GM19035 (cell line): ENCODE results near the gene POTEJ.
"Not testable (repeated sequence)": the region's sequence is repeated elsewhere in the genome, so short reads cannot be mapped to it uniquely, and the experiment has no call there.

Source experiments
- ATAC-seq: cut with Tn5 transposase; IDR thresholded peaks from one replicate; pipeline ENCODE4 v1.9.1; 2021; ENCODE audit not compliant: unreplicated experiment

The POTEJ gene

GRCh38 chr2:130611140-130611539 lies at the start of gene POTEJ:
TSS of gene POTEJ (plus strand) at chr2:130611440. CDS start at chr2:130611533, 93 bp downstream.
- ATAC-seq, result not testable (repeated sequence)

- ATAC-seq, result not testable (repeated sequence)
Observed at GRCh38 chr2:130566165-130566564, 45.1 kb upstream of the POTEJ start.

GRCh38 chr2:130571929-130572328 lies 39.3 kb upstream of the POTEJ start:
- ATAC-seq, result not testable (repeated sequence)

DNA sequence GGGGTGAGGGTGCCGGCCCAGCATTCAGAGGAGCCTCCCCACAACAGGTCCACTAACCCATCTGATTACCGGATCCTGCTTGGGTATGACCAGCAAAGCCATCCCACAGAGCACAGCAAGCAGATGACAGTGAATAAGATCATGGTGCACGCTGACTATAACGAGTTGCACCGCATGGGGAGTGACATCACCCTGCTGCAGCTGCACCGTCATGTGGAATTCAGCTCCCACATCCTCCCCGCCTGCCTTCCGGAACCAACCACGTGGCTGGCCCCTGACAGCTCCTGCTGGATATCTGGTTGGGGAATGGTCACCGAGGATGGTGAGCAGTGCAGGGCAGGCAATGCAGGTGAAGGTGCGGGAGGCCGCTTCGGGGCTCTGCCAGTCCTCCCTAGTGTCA lies 37.0 kb upstream of the POTEJ start:
- not testable (repeated sequence) for ATAC-seq

- ATAC-seq, result not testable (repeated sequence)
Observed at GRCh38 chr2:130576209-130576784, 34.9 kb upstream of the POTEJ start.

DNA sequence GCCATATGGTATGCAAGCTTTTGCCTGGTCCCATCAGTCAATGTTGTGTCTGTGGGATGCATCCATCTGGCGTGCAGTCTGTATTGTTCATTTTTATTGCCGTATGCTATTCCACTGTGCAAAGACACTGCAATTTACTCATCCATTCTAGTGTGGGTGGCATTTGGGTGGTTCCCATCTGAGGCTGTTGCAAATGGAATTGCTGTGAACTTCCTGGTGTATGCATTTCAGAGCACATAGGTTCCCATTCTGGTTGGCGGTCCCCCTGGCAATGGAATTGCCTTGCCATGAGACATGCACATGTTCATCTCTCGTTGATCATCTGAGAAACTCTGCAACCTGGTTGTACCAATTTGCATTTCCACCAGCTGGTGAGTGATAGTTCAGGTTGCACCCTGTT lies 33.7 kb upstream of the POTEJ start:
- ATAC-seq, result not testable (repeated sequence)

- ATAC-seq, result not testable (repeated sequence)
Observed at GRCh38 chr2:130579121-130579520, 32.1 kb upstream of the POTEJ start.

DNA sequence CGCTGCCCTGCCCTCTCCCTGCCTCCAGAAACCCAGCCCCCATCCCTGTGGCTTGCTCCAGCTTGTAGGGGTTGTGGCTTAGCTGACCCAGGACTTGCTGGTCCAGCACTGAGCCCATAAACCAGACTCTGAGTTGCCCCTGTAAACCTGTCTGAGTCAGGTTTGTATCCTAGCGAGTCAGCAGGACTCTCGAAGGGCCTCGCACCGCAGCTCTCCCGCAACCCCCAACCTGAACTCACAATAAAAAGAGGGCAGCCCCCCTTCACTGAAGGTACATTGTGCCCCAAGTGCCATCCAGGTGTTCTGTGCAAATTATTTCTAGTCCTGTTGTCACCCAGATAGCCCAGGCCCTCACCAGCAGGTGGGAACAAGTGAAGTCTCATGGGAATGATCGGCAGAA lies 29.7 kb upstream of the POTEJ start:
- ATAC-seq, result not testable (repeated sequence)

DNA sequence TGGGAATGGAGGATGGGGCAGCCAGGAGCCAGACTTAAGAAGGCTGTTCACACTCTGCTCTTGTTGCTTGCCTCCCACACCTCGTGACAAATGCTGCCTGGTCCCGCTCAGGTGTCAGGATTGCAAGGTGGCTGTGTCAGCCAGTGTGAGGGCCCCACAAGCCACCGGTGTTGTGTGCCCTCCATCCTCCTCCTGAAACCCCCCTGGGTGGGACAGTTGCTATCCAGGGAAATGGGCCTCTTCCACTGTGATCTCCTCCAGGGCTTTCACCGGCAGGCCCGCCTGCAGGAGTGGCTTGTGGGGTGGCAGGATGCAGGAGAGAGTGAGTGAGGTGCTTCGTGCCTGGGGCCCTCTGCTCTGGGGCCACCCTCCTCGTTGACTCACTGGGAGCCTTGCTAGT lies 28.3 kb upstream of the POTEJ start:
- not testable (repeated sequence) for ATAC-seq

DNA sequence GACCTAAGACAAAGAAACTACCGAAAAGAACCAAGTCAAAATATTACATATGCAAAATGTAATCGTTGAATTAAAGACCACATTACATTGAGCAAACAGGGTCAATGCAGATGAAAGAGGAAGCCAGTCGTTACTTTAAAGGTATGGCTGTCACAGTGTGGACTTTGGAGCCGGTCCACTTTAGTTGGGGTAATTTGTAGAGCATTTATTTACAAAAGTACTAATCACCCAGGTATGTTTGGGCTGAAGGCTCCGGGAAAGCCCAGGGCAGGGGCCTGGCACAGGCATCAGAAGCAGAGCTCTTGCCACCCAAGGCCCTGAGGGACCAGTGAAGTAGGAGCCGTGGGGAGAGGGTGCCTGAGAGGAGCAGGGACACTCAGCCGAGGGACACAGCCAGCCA lies 27.7 kb upstream of the POTEJ start:
- ATAC-seq, result not testable (repeated sequence)

DNA sequence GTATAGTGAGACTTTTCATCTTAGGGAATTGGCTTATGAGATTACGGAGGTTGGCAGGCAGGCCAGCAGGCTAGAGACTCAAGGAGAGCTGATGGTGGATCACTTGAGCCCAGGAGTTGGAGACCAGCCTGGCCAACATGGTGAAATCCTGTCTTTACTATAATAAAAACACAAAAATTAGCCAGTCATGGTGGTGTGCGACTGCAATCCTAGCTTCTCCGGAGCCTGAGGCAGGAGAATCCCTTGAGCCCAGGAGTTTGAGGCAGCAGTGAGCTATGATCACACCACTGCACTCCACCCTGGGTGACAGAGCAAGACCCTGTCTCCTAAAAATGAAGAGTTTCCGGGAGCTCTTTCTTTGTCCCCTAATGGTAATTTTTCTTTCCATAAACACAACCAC lies 26.5 kb upstream of the POTEJ start:
- ATAC-seq, result not testable (repeated sequence)

- peak; percentile 73 for ATAC-seq
Observed at GRCh38 chr2:130588688-130589458, 22.4 kb upstream of the POTEJ start.

GRCh38 chr2:130590170-130590841 lies 20.9 kb upstream of the POTEJ start:
- not testable (repeated sequence) for ATAC-seq

DNA sequence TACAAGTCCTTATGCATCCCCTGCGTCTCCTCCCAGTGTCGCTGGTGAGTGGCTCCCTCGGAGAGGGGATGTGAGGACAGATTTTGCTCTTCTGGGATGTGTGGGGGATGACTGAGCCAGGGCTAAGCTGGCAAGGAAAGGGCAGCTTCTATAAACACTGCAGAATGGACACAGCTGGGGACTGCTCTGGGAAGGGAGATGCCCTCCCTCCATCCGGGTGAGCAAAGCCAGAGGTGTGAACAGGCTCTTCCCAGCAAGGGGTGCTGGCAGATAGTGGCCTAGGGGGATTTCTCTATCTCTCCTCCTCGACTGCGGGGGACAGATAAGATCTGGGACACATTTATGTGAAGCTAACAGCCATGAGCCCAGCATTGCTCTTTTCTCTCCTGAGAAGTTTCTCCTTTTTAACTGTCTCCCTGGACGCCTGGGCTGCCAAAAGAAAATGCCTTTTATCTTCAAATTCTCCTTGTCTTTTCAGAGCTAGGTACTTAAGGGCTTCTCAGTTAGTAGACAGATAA lies 20.3 kb upstream of the POTEJ start:
- ATAC-seq, result not testable (repeated sequence)

- not testable (repeated sequence) for ATAC-seq
Observed at GRCh38 chr2:130592791-130593414, 18.3 kb upstream of the POTEJ start.

DNA sequence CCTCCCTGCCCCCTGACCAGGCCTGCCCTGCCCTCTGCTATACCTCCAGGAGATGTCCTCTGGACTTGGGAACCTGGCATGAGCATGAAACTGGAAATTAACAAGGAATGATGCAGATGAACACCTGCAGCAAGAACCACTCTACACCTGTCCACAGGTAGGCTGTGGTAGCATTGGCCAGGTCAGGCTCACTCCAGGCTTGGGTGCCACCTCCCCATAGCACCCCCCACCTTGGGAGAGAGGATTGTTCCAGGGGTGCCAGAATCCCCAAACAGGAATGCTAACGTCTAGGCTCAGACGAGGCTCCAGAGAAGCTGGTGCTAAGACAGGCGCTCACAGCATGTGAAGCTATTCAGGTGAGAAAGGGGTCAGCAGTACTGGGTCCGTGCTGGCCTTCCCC lies 17.2 kb upstream of the POTEJ start:
- not testable (repeated sequence) for ATAC-seq

- ATAC-seq, result not testable (repeated sequence)
Observed at GRCh38 chr2:130596757-130597156, 14.5 kb upstream of the POTEJ start.

DNA sequence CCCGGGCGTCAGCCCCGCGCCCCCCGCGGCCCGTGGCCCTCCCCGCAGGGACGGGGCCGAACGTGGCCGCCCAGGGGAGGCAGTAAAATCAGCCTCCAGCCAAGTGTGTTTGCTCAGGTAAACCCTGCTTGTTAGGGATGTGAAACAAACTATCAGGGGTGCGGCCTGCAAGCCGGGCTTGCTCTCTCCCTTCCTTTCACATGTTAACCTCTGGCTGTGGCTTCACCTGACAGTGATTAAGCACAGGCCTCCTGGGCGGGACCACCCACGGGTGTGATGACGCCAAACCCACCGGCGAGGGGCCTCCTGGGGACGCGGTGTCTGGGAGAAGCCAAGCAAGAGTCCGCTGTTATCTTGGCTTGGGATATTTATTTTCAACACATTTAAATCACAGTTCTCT lies 13.2 kb upstream of the POTEJ start:
- ATAC-seq, result not testable (repeated sequence)

- ATAC-seq, result not testable (repeated sequence)
Observed at GRCh38 chr2:130598463-130598862, 12.8 kb upstream of the POTEJ start.

DNA sequence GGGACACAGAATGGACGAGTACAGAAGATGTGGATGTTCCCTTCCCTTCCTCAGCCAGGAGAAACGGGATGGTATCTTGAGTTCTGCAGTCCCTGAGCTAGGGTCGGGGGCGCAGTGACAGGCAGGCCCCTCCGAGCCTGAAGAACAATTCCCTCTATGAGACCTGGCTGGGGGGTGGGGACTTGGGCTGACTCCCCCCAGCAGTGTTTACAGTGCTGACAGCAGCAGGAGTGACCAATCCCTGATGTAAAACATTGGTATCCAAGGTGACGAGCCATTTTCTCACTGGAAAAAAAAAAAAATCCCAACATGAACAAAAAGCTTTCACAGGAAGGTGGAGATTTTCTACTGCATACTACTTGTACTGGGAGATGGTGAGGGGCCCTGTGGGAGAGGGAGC lies 11.8 kb upstream of the POTEJ start, which contains the start of gene CFC1:
Gene CFC1, minus strand, starts transcription at position 183 of the 400 bp plus-strand sequence. CDS start 288 bp downstream, outside the sequence.
- ATAC-seq, result not testable (repeated sequence)

- not testable (repeated sequence) for ATAC-seq
Observed at GRCh38 chr2:130599926-130600325, 11.3 kb upstream of the POTEJ start.
